Raji (cell line): ENCODE measurements around the gene SHD.

Experiments used
- POLR2A ChIP-seq: IDR thresholded peaks from 2 replicates; pipeline ENCODE4 v1.6.1; 2011; ENCODE audit warnings: low read depth, low read length, control low read depth; ENCODE audit not compliant: insufficient read depth

SHD gene

DNA sequence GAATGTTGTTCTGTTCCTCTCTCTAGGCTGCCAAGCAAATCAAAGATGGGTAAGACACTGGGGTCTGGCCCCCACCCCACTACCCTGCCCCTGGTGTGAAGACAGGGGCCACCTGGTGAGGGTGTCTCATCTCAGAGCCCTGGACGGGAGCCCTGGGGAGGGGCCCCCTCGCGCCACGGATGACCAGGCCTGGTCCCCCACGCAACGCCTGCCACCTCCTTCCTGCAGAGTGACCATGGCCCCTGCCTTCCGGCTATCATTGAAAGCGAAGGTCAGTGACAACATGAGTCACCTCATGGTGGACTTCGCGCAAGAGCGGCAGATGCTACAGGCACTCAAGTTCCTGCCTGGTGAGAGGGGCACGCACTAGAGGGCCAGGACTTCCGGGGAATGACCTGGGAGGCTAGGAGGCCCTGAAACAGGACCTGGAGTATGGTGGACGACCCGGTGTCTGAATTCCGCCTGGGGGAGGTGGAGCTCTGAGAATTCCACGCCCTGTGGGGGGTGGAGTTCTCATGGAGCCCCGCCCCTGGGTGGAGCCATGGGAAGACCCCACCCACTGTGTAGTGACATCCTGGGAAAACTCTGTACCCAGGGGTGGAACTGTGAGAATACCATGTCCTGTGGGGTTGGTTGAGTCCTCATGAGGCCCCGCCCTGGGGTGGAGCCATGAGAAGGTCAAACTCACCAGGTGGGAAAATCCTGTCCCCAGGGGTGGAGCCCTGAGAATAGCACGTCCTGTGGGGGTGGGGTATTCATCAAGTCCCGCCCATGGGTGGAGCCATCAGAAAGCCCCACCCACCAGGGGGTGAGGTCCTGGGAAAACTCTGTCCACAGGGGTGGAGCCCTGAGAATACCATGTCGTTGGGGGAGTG, 31.4 kb downstream of the SHD start:
- TF ChIP-seq POLR2A: no peak

DNA sequence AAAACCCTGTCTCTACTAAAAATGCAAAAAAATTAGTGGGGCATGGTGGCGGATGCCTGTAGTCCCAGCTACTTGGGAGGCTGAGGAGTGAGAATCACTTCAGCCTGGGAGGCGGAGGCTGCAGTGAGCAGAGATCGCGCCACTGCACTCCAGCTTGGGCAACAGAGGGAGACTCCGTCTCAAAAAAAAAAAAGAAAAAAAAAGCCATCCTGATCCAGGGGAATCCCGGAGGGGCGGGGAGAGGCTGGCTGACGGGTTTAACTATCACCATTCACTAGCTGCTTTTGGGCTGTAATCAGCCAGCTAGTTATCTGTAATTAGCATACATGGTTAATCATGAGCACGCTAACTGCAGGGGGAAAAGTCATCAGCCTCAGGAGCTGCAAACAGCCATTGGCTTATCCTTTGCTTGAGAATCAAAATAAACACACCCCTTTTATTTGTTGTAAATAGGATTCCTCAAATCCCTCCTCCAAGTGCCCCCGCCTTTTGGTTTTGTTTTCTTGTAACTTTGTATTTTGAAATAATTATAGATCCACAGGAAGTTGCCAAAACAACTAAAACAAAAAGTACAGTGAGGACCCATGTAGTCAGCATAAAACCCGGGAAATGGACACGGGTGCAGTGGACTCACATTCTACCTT, 34.9 kb downstream of the SHD start:
- no peak for TF ChIP-seq POLR2A

DNA sequence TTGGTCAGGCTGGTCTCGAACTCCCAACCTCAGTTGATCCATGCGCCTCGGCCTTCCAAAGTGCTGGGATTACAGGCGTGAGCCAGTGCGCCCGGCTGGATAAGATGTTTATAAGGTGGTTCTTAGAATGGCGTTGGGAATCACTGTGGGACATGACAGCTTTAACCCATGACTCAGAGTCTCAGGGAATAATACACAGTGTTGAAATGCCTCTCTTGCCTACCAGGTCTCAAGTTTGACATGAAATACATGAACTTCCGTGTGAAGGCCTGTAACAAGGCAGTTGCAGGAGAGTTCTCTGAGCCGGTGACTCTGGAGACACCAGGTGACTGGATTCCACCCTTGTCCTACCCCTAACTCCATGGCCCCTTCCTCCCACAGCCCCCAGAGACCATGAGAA, 37.9 kb downstream of the SHD start:
- no peak for TF ChIP-seq POLR2A

DNA sequence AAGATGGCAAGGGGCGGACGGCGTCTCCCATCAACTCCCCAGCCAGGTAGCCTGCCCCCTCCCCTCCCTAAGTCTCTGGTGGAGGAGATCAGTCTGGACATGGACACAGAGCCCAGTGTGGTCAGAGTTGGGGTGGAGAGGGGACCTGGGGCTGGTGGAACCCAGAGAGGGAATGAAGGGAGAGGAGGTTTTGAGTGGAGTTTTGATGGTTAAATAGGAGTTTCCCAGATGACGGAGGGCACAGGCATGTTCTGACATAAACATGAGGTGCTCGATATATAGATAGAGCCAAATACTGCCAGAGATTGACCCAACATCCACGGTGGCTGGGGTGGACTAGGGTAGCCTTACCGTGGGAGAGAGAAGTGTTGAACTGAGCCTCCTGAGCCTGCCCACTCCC, 39.4 kb downstream of the SHD start:
- TF ChIP-seq POLR2A: no peak

DNA sequence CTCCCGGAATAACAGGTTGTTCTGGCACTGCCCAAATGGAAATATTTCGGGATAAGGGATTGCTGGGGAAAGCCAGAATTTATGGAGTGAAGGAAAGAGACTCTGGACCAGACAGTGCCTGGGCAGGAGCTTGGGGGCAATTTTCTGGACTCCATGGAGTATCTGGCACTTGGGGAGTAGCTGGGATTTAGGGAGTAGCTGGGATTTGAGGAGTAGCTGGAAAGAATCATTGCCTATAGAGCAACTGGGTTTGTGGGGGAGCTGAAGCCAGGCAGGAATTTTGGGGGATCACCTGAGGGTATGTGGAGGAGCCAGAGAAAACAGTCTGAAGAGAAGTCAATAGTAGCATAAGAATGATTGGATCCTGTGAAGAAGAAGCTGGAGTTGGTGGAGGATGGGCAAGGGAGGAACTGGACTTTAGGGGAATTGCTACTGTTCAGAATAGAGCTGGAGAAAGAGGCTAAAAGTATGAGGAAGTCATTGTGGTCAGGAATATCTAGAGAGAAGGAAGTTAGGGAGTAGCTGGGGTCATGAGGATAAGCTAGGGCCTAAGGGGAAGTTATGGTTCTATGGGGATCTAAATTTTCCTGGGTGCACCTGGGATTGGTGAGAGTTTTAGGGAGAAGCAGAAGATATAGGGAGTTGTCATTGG, 40.1 kb downstream of the SHD start:
- TF ChIP-seq POLR2A: no peak

DNA sequence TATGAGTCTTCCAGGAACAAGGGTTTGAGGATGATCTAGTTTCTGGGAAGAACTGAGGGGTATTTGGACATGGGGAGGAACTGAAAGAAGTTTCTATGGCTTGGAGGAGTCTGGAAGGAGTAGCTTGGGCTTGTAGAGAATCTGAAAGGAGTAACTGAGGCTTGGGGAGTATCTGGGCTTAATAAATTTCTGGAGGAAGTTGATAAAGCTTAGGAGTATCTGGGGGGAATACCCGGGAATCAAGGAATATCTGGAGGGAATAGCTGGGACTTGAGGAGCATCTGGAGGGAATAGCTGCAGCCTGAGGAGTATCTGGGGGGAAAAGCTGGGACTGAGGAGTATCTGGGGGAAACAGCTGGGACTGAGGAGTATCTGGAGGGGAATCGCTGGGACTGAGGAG, 41.4 kb downstream of the SHD start:
- no peak for TF ChIP-seq POLR2A

DNA sequence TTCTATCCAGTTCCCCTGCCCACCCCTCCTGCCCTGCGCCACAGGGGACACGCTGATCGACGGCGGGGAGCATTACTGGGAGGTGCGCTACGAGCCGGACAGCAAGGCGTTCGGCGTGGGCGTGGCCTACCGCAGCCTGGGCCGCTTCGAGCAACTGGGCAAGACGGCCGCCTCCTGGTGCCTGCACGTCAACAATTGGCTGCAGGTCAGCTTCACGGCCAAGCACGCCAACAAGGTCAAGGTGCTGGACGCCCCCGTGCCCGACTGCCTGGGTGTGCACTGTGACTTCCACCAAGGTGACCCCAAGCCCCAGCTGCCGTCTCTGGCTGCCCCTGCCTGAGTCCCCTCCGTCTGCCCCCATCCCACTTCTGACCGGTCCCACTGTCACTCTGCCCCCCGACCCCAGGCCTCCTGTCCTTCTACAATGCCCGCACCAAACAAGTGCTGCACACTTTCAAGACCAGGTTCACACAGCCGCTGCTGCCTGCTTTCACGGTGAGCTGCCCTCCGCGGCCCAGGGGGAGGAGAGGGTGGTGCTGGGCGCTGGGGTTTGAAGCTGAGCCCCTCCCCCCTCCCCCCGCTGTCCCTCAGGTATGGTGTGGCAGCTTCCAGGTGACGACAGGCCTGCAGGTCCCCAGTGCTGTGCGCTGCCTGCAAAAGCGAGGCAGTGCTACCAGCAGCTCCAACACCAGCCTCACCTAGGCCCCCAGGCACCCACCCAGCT, 44.0 kb downstream of the SHD start:
- no peak for TF ChIP-seq POLR2A

DNA sequence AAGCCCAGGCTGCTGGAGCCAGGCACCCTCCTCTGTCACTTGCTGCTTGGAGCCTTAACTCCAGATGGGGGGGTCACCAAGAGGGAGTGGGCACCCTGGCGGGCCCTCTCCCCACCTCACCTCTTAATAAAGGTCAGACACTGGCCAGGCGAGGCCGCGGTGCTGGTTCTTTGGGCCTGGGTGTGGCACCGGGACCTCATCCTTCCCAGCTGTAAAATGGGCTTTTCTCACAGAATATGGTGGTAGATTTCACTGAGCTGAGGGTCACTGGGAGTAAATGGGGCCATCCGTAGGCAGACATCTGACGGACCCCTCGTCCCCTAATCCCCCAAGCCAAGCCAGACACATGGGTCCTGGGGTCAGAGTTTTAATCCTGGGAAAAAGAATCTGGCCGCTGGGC, 44.6 kb downstream of the SHD start:
- TF ChIP-seq POLR2A: no peak

DNA sequence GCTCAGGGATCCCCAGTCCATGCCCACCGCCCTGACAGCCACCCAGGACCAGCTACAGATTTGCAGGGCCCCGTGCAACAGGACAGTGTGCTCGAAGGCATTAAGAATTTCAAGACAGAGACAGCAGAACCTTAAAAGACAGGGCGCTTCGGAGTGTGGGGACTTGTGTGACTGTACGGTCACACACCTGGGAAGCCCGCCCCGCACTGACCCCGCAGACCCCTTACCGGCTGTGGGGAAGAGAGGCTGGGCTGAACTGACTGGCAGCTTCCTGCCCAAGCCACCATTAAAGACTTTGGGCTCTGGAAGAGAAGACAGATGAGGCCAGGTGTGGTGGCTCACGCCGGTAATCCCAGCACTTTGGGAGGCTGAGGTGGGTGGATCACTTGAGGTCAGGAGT, 45.2 kb downstream of the SHD start:
- TF ChIP-seq POLR2A: no peak

DNA sequence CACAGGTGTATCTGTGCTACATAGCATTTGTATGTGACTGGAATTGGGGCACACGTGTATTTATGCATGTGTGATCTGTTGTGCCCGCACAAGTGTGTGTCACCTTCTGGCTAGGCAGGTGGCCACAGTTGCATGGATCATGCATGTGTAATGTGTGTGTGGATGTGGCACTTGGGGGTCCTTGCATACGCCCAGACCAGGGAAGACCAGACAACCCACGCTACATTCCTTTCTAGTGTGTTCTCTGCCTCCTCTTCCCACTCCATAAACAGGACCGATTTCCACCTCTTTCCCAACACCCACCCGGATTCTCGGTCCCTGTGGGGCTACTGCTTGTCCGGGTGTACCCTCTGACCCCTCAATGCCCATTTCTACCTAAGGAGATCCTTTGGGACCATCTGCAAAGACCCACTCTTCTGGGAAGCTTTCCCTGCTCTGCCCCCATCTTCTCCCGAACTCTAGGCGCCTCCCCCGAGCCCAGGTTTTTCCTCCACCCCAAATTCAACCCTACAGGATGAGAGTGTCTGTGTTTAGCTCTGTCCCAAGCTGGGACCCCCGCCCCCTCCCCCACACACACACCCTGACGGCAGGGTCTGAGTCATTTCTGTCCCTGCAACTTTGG, 47.3 kb downstream of the SHD start:
- no peak for TF ChIP-seq POLR2A

DNA sequence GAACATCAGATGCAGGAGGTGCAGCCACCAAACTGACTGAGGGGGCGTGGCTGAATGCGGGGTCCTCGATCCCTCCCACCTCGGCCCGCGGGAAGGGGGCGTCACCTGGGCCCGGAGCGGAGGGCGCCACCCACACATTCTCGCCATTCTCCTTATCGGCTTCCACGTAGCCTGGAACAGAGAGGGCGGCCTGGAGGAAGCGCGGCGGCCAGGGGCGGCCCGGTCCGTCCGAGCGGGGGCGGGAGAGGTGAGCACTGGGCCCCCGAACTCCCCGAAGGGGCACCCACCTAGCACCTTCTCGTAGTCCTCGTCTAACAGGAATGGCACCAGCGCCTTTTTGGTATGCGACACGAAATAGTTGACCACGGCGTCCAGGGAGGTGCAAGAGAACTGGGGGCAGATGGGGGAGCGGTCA, 47.8 kb downstream of the SHD start:
- no peak for TF ChIP-seq POLR2A

DNA sequence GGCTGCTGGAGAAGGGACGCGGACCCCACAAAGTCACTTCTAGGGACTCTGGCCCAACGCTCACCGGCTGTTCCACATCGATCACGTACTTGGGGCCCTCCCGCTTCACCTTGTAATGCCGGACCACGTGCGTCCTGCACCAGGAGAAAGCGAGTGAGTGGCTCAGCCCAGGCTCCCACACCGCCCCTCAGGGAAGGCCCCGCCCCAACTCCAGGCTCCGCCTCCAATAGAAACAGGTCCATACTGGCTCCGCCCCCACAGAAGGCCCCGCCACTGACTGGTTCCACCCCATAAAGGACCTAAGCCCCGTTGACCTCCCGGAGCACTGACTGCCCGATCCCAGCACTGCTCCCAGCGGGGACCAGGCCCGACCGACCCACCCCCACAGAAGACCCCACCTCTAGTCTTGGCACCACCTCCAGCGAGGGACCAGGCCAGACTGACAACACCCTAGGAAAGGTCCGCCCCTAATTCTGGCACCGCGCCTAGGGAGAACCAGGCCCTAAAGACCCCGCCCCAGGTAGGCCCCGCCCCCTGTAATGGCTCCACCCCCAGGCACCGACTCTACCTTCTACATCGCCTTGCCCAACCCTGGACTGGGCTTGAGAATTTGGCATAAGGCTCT, 48.3 kb downstream of the SHD start:
- TF ChIP-seq POLR2A: no peak

DNA sequence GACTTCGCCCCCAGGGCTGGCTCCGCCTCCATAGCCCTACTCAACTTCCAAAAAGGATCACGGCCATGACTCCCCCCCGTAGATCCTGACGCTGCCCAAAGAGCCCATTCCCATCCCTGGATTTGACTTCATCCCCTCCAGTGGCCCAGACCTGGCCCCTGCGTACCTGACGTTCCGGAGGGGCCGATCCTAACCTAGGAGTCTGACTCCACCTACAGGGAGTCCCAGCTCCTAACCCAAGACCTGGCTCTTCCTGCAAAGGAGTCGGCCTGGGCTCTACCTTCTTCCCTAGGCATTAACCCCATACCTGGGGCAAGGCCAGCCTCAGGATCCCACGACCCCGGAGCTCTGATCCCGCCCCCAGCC, 48.8 kb downstream of the SHD start:
- no peak for TF ChIP-seq POLR2A

DNA sequence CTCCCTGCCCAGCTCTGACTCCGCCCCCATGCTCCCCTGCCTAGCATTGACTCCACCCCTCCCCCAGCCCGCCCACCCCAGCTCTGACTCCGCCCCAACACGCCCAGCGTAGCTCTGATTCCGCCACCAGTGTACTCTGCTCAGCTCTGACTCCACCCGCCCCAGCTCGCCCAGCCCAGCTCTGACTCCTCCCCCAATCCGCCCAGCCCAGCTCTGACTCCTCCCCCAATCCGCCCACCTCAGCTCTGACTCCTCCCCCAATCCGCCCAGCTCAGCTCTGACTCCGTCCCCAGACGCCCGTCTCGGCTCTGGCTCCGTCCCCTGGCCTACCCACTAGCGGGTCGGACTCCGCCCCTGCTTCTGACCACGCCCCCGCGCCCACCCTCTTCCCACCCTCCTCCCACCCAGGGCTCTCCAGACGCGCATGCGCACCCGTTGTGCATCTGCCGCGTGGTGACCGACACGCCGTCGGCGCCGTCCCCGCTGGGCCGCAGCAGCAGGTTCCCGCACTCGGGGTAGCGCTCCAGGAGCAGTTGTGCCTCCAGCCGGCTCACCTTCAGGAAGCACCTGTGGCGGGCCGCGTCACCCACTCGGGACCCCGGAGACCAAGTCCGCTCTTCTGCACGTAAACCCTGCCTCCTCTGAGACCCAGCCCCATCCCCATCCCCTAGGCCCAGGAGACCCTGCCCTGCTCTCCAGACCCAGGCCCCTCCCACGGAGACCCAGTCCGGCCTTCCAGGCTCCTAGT, 49.4 kb downstream of the SHD start:
- TF ChIP-seq POLR2A: peak; percentile 97
